ENCODE results near the gene DDX56. TPM values are rescaled to one million over a fixed set of nuclear protein-coding genes. Genes with fewer than 3 reads are reported as not detected.
"Not testable (repeated sequence)": the region's sequence is repeated elsewhere in the genome, so short reads cannot be mapped to it uniquely, and the experiment has no call there.

Gene DDX56
- polyA plus RNA-seq, 1 experiment, result 45.9 TPM

GRCh38 chr7:44606341-44607140 is 32.8 kb upstream of the DDX56 start, which contains the start of gene OGDH:
TSS of gene OGDH (plus strand) at chr7:44606627. CDS start at chr7:44624344, 17,717 bp downstream.
- peak; percentile 99 for DNase-seq (ENCODE audit: low read depth, low spot score)
- H3K27ac ChIP-seq (ENCODE audit: low read depth, low read length), result peak within 1 kb of the TSS; percentile 89
- ChIA-PET CTCF (interaction anchor here (1.6 kb wide), 1 partner anchor 14 kb away, joined by 6 read pairs; no protein-coding TSS in a partner anchor), POLR2A (interaction anchor here (0.6 to 1.9 kb wide), 12 partner anchors 25 to 279 kb away, joined by 3 to 8 read pairs (median 4); partner anchors contain the start of genes DDX56, PURB and TMED4)
- no peaks in the 10 kb centered on the region for H3K9me3 ChIP-seq (ENCODE audit: control insufficient read depth, insufficient read depth, low read length)
- peak within 1 kb of the TSS; percentile 99 for H3K4me3 ChIP-seq (ENCODE audit: low read depth, low read length)
- no peak for TF ChIP-seq CTCF (IDR thresholded peaks at IDR 0.05; ENCODE audit: low read depth, low read length)
- peaks cover 3% of the 10 kb centered on the region for H3K27me3 ChIP-seq (ENCODE audit: control insufficient read depth, insufficient read depth, low read length)

DNA sequence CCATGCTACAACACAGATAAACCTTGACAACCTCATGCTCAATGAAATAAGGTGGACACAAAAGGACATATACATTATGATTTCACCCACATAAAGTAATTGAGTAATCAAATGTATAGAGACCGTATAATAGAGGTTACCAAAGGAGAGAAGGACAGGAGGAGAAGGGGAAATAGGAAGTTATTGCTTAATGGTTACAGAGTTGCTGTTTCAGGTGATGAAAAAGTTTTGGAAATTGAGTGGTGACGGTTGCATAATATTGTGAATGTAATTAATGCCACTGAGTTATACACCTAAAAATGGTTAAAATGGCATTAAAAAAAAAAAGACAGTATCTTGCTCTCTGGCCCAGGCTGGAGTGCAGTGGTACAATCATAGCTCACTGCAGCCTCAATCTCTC is 31.2 kb upstream of the DDX56 start:
- POLR2A ChIA-PET, result no interaction called here
- H3K4me3 ChIP-seq (ENCODE audit: low read depth, low read length), result no peak overlapping the region

GRCh38 chr7:44603193-44603592 is 29.5 kb upstream of the DDX56 start:
- DNase-seq (ENCODE audit: low read depth, low spot score), result no peak
- Histone ChIP-seq H3K9me3 (ENCODE audit: control insufficient read depth, insufficient read depth, low read length) (no peaks in the 10 kb centered on the region), H3K27me3 (ENCODE audit: control insufficient read depth, insufficient read depth, low read length) (peaks cover 5% of the 10 kb centered on the region), H3K27ac (ENCODE audit: low read depth, low read length) (no peak overlapping the region), H3K4me3 (ENCODE audit: low read depth, low read length) (no peak overlapping the region)
- POLR2A ChIA-PET, result interaction anchor here (0.7 kb wide), 2 partner anchors 31 to 33 kb away, joined by 6 to 10 read pairs; no protein-coding TSS in a partner anchor
- CTCF ChIA-PET, result no interaction called here
- no peak for TF ChIP-seq CTCF (IDR thresholded peaks at IDR 0.05; ENCODE audit: low read depth, low read length)

More for the DNA sequence above, 31.2 kb upstream of the DDX56 start:
- DNase-seq (ENCODE audit: low read depth, low spot score), result no peak
- TF ChIP-seq CTCF (IDR thresholded peaks at IDR 0.05; ENCODE audit: low read depth, low read length), result no peak
- Histone ChIP-seq H3K27ac (ENCODE audit: low read depth, low read length) (no peak overlapping the region), H3K27me3 (ENCODE audit: control insufficient read depth, insufficient read depth, low read length) (peaks cover 3% of the 10 kb centered on the region), H3K9me3 (ENCODE audit: control insufficient read depth, insufficient read depth, low read length) (no peaks in the 10 kb centered on the region)
- CTCF ChIA-PET, result no interaction called here

DNA sequence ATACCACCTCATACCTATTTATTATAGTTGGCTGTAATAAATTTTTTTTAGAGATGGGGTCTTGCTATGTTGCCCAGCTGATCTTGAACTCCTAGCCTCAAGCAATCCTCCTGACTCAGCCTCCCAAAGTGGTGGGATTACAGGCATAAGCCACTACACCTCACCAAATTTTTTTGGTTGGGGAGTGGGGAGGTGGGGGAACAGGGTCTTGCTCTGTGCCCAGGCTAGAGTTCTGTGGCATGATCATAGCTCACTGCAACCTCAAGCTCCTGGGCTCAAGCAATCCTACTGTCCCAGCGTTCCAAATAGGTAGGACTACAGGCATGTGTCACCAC is 28.8 kb upstream of the DDX56 start:
- no peak for DNase-seq (ENCODE audit: low read depth, low spot score)
- ChIA-PET POLR2A (no interaction called here), CTCF (no interaction called here)
- H3K9me3 ChIP-seq (ENCODE audit: control insufficient read depth, insufficient read depth, low read length), result no peaks in the 10 kb centered on the region
- no peak for TF ChIP-seq CTCF (IDR thresholded peaks at IDR 0.05; ENCODE audit: low read depth, low read length)
- no peak overlapping the region for H3K4me3 ChIP-seq (ENCODE audit: low read depth, low read length)
- H3K27ac ChIP-seq (ENCODE audit: low read depth, low read length), result no peak overlapping the region
- H3K27me3 ChIP-seq (ENCODE audit: control insufficient read depth, insufficient read depth, low read length), result peaks cover 6% of the 10 kb centered on the region

GRCh38 chr7:44599222-44599621 is 25.5 kb upstream of the DDX56 start:
- no peak overlapping the region for H3K27ac ChIP-seq (ENCODE audit: low read depth, low read length)
- CTCF ChIA-PET, result no interaction called here
- no peak for DNase-seq (ENCODE audit: low read depth, low spot score)
- POLR2A ChIA-PET, result no interaction called here
- H3K9me3 ChIP-seq (ENCODE audit: control insufficient read depth, insufficient read depth, low read length), result no peaks in the 10 kb centered on the region
- TF ChIP-seq CTCF (IDR thresholded peaks at IDR 0.05; ENCODE audit: low read depth, low read length), result no peak
- H3K27me3 ChIP-seq (ENCODE audit: control insufficient read depth, insufficient read depth, low read length), result peaks cover 7% of the 10 kb centered on the region
- no peak overlapping the region for H3K4me3 ChIP-seq (ENCODE audit: low read depth, low read length)

DNA sequence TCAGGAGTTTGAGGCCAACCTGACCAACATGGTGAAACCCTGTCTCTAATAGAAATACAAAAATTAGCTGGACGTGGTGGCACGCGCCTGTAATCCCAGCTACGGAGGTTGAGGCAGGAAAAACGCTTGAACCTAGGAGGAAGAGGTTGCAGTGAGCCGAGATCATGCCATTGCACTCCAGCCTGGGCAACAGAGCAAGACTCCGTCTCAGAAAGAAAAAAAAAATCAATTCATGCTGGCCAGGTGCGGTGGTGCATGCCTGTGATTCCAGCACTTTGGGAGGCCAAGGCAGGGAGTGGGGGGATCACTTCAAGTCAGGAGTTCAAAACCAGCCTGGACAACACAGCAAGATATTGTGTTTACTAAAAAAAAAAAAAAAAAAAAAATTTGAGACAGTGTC is 23.5 kb upstream of the DDX56 start:
- H3K27me3 ChIP-seq (ENCODE audit: control insufficient read depth, insufficient read depth, low read length); DNase-seq (ENCODE audit: low read depth, low spot score); H3K9me3 ChIP-seq (ENCODE audit: control insufficient read depth, insufficient read depth, low read length); H3K27ac ChIP-seq (ENCODE audit: low read depth, low read length); H3K4me3 ChIP-seq (ENCODE audit: low read depth, low read length): not testable (repeated sequence)
- POLR2A ChIA-PET, result interaction anchor here (0.7 kb wide), 1 partner anchor 515 kb away, joined by 3 read pairs; no protein-coding TSS in a partner anchor
- CTCF ChIA-PET, result interaction anchor here (0.5 kb wide), 2 partner anchors 106 to 204 kb away, joined by 3 read pairs; no protein-coding TSS in a partner anchor

Measured in AG04450 (cell line).